Measurements from ENCODE around the gene ACAN.

DNA sequence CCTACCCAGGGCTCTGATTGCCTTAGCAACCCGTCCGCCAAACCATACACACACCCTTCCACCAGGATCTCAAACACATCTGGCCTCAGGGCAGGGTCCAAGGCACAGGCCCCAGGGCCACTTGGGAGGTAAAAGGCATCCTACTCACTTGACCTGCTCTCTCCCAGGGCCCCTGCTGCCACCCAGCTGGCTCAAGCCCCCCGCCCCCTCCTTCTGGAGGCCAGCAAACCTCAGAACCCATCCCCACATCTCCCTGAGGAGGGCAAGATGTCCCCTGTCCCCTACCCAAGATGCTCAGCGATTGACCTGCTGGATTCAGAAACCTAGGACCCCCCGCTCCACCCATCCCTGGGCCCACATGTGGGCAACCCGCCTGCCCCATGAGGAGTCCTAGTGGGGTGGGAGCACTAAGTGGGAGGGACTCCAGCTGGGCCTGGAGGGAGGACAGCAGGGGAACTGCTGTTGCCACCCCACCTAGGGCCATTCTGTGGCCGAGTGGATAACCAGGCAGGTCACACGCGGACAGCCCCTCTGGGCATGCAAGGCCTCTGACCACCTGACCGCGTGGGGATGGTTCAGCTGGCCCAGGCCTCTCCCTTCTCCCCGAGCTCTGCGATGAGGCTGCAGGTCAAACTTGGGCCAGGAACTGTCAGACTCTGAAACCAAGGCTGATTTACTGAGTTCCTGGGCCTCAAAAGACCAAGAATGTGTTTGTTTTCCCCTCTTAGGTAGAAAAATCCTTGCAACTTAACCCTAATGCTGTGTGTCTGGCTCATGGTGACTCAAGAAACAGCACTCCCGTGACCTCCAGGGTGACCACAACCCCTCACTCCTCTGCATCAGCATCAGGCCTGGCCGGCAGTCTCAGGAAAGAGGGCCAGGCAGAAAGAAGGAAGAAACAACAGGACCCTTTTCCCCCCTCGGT, 105.7 kb downstream of the ACAN start:
- TF ChIP-seq POLR2A (IDR thresholded peaks at IDR 0.05), result no peak
- TF ChIP-seq, protein P1, sequence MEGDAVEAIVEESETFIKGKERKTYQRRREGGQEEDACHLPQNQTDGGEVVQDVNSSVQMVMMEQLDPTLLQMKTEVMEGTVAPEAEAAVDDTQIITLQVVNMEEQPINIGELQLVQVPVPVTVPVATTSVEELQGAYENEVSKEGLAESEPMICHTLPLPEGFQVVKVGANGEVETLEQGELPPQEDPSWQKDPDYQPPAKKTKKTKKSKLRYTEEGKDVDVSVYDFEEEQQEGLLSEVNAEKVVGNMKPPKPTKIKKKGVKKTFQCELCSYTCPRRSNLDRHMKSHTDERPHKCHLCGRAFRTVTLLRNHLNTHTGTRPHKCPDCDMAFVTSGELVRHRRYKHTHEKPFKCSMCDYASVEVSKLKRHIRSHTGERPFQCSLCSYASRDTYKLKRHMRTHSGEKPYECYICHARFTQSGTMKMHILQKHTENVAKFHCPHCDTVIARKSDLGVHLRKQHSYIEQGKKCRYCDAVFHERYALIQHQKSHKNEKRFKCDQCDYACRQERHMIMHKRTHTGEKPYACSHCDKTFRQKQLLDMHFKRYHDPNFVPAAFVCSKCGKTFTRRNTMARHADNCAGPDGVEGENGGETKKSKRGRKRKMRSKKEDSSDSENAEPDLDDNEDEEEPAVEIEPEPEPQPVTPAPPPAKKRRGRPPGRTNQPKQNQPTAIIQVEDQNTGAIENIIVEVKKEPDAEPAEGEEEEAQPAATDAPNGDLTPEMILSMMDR (IDR thresholded peaks at IDR 0.05), result no peak
